Heart left ventricle (tissue), 16 donors: Measurements from ENCODE around the gene IQCH. TPM values are rescaled to one million over a fixed set of nuclear protein-coding genes. Genes with fewer than 3 reads are reported as not detected.
A peak's percentile ranks its signal among the peaks of the same experiment; 100 is the strongest.
"Not testable (repeated sequence)": the region's sequence is repeated elsewhere in the genome, so short reads cannot be mapped to it uniquely, and the experiment has no call there.

Source experiments
- ATAC-seq, 4 donors: fragments of 200-7000 bp; cut with Tn5 transposase; one replicate each; pipeline ENCODE4 v1.9.1; 2020 to 2022; ENCODE audit warnings: moderate library complexity in 4 of 4, mild to moderate bottlenecking in 3 of 4, moderate number of reproducible peaks in 1 of 4
- DNase-seq, 5 donors: peaks; one replicate each; pipeline ENCODE4 v3.0.0-alpha.2; 2020
- H3K27ac ChIP-seq, 12 donors: fragments of 200-600 bp; sonication (generic) in 4 of 12; one replicate each; pipeline versions ENCODE4 v1.5.0 to v1.8.0; 2016 to 2022; ENCODE audit warnings: mild to moderate bottlenecking in 2 of 12
- H3K27me3 ChIP-seq, 9 donors: fragments of 200-600 bp; sonication (generic) in 2 of 9; one replicate each; pipeline versions ENCODE4 v1.5.1 to v1.8.0; 2016 to 2022; ENCODE audit warnings: mild to moderate bottlenecking in 3 of 9
- H3K36me3 ChIP-seq, 9 donors: fragments of 200-600 bp; sonication (generic) in 2 of 9; one replicate each; pipeline versions ENCODE4 v1.5.0 to v1.8.0; 2018 to 2022; ENCODE audit warnings: mild to moderate bottlenecking in 2 of 9
- H3K4me1 ChIP-seq, 12 donors: fragments of 200-600 bp; sonication (generic) in 4 of 12; one replicate each; pipeline versions ENCODE4 v1.5.0 to v1.8.0; 2016 to 2022; ENCODE audit warnings: mild to moderate bottlenecking in 3 of 12
- H3K4me3 ChIP-seq, 12 donors: fragments of 200-600 bp; sonication (generic) in 4 of 12; one replicate each; pipeline versions ENCODE4 v1.5.0 to v1.8.0; 2017 to 2022; ENCODE audit warnings: mild to moderate bottlenecking in 9 of 12, moderate library complexity in 4 of 12
- H3K9me3 ChIP-seq, 12 donors: fragments of 200-600 bp; sonication (generic) in 4 of 12; one replicate each; pipeline versions ENCODE4 v1.5.0 to v1.8.0; 2016 to 2022; ENCODE audit warnings: mild to moderate bottlenecking in 1 of 12
- POLR2A ChIP-seq, 2 donors: fragments of 450-650 bp; IDR thresholded peaks; one replicate each; pipeline ENCODE4 v1.6.1; 2017; ENCODE audit warnings: antibody characterized with exemption in 2 of 2, mild to moderate bottlenecking in 2 of 2, moderate library complexity in 2 of 2
- WGBS, 4 donors: extraction: QIAGEN DNeasy Blood & Tissue Kit in 2 of 4; methylation state at CpG; one replicate each; pipeline versions ENCODE4 v1.1.5 to v1.1.7; 2013 to 2018; 5-methylcytosine and 5-hydroxymethylcytosine counted together
- intact Hi-C, 10 donors: fragments of 100-400 bp; cut with DNase I; formaldehyde crosslinking; loops; one replicate each; pipeline versions ENCODE4 v1.11.1 to v1.14.2; 2022
- polyA plus RNA-seq, 2 donors: library from polyadenylated mRNA; stranded (reverse); fragments of 200-250 nt; gene quantifications; one replicate each; pipeline ENCODE4 v1.2.3, GENCODE V29; 2013
- total RNA-seq, 9 donors: library from RNA; depleted of rRNA in 2 of 9; stranded (reverse); fragments of >200 nt in 2 of 9; fragmentation: NEBNext Ultra II Directional in 3 of 9; extraction: Animal tissue kit (Norgen Biotek cat#: 25700) in 3 of 9; gene quantifications; one replicate each; pipeline versions ENCODE4 v1.1.0 to v1.2.4, GENCODE V29; 2016 to 2023
- TF ChIP-seq, protein P1 (sequence below), 12 donors: fragments of 200-600 bp; sonication (generic) in 4 of 12; IDR thresholded peaks; one replicate each; pipeline versions ENCODE4 v1.5.0 to v1.8.0; 2018 to 2022; ENCODE audit warnings: antibody characterized with exemption in 12 of 12, mild to moderate bottlenecking in 5 of 12
- donor health status: ischemic (EF 13 %, LVEDD 7.1; RV severe dilation, severe dysfunction).
- donor health status: healthy with polysubstance abuse.
- donor health status: DM: no; HTN: yes; CAD: no.
- donor health status: DM: no; HTN: no; CAD: no.
- donor health status: ischemic (EF 25% LVEDD 6.9; RV normal size, moderate dysfunction).
- donor health status: ischemic (EF 25% LVEDD 5.7; RV mildly dilated, moderate dysfunction).
- donor health status: healthy.
- donor health status: DM: yes; HTN: yes; CAD: no.
- donor health status: ischemic (EF 35%, LVEDD 5.7; RV mildly dilated, moderate dysfunction).
- donor health status: nonischemic (EF 11% LVEDD 7.7; RV severe dilation, severe dysfunction).
- donor health status: DM: yes; HTN: yes; CAD: no.
- donor health status: PGD.
- donor health status: ischemic (EF 29% LVEDD 5.4; RV normal size, mild dysfunction).
- donor health status: nonischemic (EF 23%, LVEDD 6.1; RV moderate dilation, normal function).

The IQCH gene
- total and polyA plus RNA-seq, 11 donors, result 0.11 to 3.3 (median 1.4) TPM

DNA sequence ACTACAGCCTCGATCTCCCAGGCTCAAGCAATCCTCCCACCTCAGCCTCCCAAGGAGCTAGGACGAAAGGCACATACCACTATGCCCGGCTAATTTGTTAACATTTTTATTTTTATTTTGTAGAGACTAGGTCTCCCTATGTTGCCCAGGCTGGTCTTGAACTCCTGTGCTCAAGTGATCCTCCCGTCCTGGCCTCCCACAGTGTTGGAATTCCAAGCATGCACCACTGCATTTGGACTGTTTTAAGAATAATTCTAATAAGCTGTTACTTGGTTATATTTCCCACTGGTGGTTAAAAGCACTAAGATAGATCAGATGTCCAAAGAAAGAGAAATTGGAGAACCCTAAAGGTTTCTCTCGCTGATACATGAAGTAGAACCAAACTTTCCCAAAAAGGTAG is 3.3 kb upstream of the IQCH start:
- H3K27me3 ChIP-seq, result no peaks in the 10 kb centered on the region
- ATAC-seq, result no peak
- peaks cover 0 to 5% (median 0%) of the 10 kb centered on the region in 9 donors for H3K36me3 ChIP-seq
- H3K4me3 ChIP-seq, result no peak overlapping the region
- 94 to 98% (median 96%) methylated on average over 5 of the region's 5 CpGs for WGBS, 4 donors
- intact Hi-C loops, result loop anchor here in 8 of 10 donors (5.0 to 10.0 kb wide), 5 partner anchors 49 to 586 kb away; partner anchors contain the start of gene SMAD3 (in 7 of the 8)
- no peak overlapping the region for H3K27ac ChIP-seq
- peaks cover 0 to 7% (median 0%) of the 10 kb centered on the region in 12 donors for H3K9me3 ChIP-seq
- TF ChIP-seq, protein P1, sequence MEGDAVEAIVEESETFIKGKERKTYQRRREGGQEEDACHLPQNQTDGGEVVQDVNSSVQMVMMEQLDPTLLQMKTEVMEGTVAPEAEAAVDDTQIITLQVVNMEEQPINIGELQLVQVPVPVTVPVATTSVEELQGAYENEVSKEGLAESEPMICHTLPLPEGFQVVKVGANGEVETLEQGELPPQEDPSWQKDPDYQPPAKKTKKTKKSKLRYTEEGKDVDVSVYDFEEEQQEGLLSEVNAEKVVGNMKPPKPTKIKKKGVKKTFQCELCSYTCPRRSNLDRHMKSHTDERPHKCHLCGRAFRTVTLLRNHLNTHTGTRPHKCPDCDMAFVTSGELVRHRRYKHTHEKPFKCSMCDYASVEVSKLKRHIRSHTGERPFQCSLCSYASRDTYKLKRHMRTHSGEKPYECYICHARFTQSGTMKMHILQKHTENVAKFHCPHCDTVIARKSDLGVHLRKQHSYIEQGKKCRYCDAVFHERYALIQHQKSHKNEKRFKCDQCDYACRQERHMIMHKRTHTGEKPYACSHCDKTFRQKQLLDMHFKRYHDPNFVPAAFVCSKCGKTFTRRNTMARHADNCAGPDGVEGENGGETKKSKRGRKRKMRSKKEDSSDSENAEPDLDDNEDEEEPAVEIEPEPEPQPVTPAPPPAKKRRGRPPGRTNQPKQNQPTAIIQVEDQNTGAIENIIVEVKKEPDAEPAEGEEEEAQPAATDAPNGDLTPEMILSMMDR (IDR thresholded peaks at IDR 0.05), result no peak
- TF ChIP-seq POLR2A (IDR thresholded peaks at IDR 0.05), result no peak
- H3K4me1 ChIP-seq, result peaks cover 0 to 29% (median 12%) of the 10 kb centered on the region in 12 donors
- DNase-seq, result no peak

DNA sequence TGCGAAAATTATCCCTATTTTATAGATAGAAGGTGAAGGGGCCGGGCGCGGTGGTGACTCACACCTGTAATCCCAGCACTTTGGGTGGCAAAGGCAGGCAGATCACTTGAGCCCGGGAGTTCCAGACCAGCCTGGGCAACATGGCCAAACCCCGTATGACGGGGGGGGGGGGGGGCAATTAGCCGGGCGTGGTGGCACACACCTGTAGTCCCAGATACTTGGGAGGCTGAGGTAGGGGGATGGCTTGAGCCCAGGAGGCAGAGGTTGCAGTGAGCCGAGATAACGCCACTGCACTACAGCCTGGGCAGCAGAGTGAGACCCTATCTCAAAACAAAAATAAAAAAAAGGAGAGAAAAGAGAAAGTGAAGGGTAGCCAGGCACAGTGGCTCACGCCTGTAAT is 1.5 kb upstream of the IQCH start:
- DNase-seq (no peak), ATAC-seq (no peak)
- no peak overlapping the region for H3K27ac ChIP-seq
- intact Hi-C loops, result loop anchor here in 8 of 10 donors (5.0 to 10.0 kb wide), 5 partner anchors 51 to 584 kb away; partner anchors contain the start of gene SMAD3 (in 7 of the 8)
- 89 to 92% (median 91%) methylated on average over 12 of the region's 12 CpGs for WGBS, 4 donors
- TF ChIP-seq POLR2A (IDR thresholded peaks at IDR 0.05), result no peak
- TF ChIP-seq, protein P1 (IDR thresholded peaks at IDR 0.05), result no peak
- no peaks in the 10 kb centered on the region for H3K36me3 ChIP-seq
- H3K9me3 ChIP-seq, result no peaks in the 10 kb centered on the region
- H3K4me1 ChIP-seq, result peaks cover 0 to 29% (median 12%) of the 10 kb centered on the region in 12 donors
- peak overlapping the region in 7 of 12 donors; percentile 73 to 97 (median 88) for H3K4me3 ChIP-seq
- H3K27me3 ChIP-seq, result no peaks in the 10 kb centered on the region

DNA sequence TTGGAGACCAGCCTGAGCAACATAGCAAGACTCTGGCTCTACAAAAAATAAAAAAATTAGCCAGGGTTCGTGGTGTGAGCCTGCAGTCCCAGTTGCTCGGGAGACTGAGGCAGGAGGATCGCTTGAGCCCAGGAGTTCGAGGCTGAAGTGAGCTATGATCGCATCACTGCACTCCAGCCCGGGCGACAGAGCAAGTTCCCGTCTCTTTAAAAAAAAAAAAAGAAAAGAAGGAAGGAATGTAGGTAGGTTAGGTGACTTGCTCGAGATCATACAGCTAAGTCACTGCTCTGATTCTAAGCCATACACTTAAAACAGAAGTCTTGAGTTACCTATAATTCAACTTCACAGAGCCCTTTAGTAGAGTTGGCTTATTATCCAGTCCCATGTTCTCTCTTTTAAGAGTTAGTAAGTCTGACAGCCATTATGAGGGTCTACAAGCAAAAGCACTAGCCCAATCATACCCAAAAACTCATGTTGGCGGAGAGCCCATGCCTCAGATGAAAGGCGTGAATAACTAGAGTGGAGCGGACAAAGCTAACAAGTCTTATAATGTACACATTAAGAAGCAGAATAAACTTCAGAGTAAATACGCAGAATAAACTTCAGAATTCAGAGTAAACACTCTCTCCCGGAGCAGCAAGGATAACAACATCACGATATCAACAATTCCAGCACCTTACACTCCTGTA is 893 bp upstream of the IQCH start:
- ATAC-seq, result no peak
- Histone ChIP-seq H3K4me3 (peak overlapping the region; percentile 73 to 97 (median 88)), H3K9me3 (no peaks in the 10 kb centered on the region), H3K36me3 (no peaks in the 10 kb centered on the region), H3K27ac (peak overlapping the region in 11 of 12 donors; percentile 71 to 91 (median 82)), H3K27me3 (no peaks in the 10 kb centered on the region), H3K4me1 (peaks cover 0 to 29% (median 12%) of the 10 kb centered on the region in 12 donors)
- no peak for TF ChIP-seq POLR2A (IDR thresholded peaks at IDR 0.05)
- TF ChIP-seq, protein P1 (IDR thresholded peaks at IDR 0.05), result no peak
- DNase-seq, result no peak
- intact Hi-C loops, result loop anchor here in 8 of 10 donors (2.0 to 10.0 kb wide), 6 partner anchors 51 to 584 kb away; partner anchors contain the start of gene SMAD3 (in 7 of the 8)
- 42 to 44% (median 43%) methylated on average over 15 of the region's 15 CpGs for WGBS, 4 donors

DNA sequence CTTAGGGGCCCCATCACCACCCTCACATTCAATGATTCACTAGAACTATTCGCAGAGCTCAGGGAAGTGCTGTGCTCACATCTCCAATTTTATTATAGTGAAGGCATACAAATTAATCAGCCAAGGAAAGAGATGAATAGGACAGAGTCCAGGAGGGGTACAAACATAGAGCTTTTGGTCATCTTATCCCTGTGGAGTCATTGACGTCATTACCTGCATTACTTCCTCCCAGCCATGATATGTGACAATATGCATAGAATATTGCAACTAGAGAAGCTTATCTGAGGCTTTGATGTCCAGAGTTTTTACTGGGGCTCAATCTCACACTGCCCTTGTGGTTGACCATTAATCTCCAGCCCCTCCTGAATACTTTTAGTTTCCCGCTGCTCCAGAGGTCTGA is 1.5 kb downstream of the IQCH start:
- no peak for DNase-seq
- Histone ChIP-seq H3K27me3 (no peaks in the 10 kb centered on the region), H3K4me1 (peaks cover 0 to 19% (median 12%) of the 10 kb centered on the region in 12 donors), H3K36me3 (no peaks in the 10 kb centered on the region), H3K4me3 (no peak overlapping the region), H3K9me3 (no peaks in the 10 kb centered on the region), H3K27ac (no peak overlapping the region)
- TF ChIP-seq, protein P1 (IDR thresholded peaks at IDR 0.05), result no peak
- no peak for TF ChIP-seq POLR2A (IDR thresholded peaks at IDR 0.05)
- intact Hi-C loops, result loop anchor here in 5 of 10 donors (10.0 kb wide), 2 partner anchors 131 to 191 kb away; partner anchors contain the start of gene SMAD3 (in 4 of the 5)
- 81 to 100% (median 85%) methylated on average over 3 of the region's 3 CpGs for WGBS, 4 donors
- no peak for ATAC-seq

DNA sequence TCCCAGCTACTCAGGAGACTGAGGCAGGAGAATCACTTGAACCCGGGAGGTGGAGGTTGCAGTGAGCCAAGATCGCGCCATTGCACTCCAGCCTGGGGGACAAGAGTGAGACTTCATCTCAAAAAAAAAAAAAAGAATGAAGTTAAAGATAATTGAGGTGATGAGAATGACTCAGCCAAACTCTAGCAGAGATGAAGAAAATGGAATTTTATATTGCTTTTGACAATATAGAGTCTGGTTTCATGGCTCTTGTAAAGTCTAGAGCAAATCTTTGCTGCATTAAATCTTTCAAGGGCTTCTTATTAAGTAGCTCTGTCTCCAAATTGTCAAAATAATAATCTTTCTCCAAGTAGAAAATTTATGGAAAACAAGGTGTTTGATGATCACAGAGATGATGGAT is 3.8 kb downstream of the IQCH start:
- not testable (repeated sequence) for DNase-seq, H3K4me3 ChIP-seq, H3K36me3 ChIP-seq, H3K9me3 ChIP-seq, H3K27me3 ChIP-seq, ATAC-seq, H3K27ac ChIP-seq
- intact Hi-C loops, result loop anchor here in 5 of 10 donors (10.0 kb wide), 2 partner anchors 134 to 194 kb away; partner anchors contain the start of gene SMAD3 (in 4 of the 5)
- WGBS, 4 donors, result 92 to 97% (median 95%) methylated on average over 3 of the region's 3 CpGs
- peaks cover 0 to 12% (median 4%) of the 10 kb centered on the region in 12 donors for H3K4me1 ChIP-seq
